NCI-H187 treated with DMSO at 0.1 percent for 48 hours (cell line): ENCODE results near the gene HEPACAM.
"Not testable (repeated sequence)": the region's sequence is repeated elsewhere in the genome, so short reads cannot be mapped to it uniquely, and the experiment has no call there.

Experiments used
- DNase-seq: peaks from one replicate; lab custom pipeline; 2025; lab: John Stamatoyannopoulos, UW

The HEPACAM gene, protein sequence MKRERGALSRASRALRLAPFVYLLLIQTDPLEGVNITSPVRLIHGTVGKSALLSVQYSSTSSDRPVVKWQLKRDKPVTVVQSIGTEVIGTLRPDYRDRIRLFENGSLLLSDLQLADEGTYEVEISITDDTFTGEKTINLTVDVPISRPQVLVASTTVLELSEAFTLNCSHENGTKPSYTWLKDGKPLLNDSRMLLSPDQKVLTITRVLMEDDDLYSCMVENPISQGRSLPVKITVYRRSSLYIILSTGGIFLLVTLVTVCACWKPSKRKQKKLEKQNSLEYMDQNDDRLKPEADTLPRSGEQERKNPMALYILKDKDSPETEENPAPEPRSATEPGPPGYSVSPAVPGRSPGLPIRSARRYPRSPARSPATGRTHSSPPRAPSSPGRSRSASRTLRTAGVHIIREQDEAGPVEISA

DNA sequence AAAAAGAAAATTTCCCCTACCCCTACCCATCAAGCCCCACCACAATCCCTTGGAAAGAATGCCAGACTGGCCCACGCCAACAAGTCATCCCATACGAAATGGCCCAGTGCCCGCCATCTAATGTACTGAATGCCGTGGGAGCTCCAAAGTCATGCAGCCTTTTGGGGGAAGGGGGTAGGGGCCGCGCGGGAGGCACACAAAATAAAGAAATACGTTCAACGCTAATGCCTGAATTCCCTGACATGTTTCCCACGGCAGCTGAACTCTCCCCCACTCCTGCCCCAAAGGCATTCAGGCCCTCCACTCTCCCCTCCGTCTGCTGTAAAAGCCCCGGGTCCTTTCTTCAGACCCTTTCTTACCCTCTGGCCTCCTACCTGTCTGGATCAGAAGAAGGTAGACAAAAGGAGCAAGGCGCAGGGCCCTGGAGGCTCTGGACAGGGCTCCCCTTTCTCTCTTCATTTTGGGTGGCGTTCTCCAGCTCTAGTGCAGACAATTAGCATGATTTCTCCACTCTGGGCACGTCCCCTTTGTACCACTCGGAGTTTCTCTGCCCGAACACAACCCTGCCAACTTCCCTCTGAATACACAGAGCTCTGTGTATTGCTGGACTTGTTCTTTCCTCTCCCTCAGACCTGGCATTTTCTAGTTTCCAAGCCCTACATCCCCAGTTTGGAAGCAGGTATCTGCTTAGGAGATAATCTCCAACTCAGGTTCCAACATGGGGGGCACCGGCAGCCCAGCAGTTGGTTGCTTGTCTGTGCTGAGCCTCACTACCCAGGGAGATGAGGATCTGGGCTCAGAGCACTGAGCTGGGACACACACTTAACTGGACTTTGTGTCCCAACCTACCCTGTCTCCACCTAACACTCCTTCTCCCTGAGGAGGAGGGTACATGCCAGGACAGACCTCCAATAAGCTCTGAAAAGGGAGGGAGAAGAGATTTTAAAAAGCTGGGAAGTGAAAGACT, at the start of gene HEPACAM:
TSS of gene HEPACAM (minus strand) at position 500 of the 967 bp plus-strand sequence. CDS start at position 459, 41 bp downstream.
- no peak for DNase-seq

DNA sequence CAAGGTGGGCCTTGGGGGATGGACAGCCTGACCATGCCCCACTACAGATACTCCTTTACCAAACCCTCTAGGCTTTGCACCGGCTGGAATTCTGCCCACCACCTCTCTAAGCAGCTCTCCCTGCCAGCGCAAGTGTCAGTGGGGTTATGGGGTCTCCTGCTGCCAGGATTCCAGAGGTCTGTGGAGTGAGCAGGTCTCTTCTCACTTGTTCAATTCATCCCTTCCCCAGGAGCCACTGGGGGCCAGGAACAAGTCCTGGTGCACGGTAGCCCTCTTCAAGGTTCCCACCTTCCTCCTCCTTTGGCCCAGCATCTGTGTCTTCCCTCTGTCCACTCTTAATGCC, 48.6 kb upstream of the HEPACAM start:
- no peak for DNase-seq

DNA sequence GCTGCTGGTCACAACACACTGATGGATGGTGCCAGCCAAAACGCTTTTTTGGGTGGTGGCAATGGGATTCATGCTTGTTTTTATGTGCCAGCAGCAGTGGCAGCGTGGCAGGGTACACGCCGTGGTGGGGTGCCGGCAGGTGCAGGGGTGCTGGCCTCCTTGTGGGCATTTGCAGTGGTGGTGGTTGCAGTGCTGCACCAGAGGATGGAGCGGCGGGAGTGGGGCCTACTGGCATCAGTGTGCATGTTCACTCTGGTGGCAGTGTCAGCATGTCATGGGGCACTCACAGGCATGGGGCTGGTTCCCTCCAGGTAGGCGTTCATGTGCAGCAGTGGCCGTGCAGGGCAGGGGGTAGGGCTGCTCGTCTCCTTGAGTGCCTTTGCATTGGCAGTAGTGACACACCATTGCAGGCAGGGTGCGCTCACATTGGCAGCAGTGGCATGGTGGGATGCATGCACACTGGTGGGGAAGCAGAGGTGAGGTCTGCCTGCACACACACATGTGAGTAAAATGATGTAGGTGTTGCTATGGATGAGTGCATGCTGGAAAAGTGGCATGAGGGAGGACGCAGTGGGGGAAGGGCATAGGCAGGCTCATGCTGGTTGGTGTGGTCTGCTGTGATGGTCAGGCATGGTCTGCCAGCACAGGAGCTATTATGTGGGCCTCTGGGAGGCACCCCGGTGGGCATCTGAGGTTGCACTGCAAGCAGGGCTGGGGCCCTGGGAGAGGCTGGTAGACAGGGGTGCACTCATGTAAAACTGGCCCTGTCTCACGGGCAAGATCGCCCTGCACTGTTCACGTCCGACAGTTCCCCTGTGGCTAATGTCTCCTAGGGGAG, 48.0 kb upstream of the HEPACAM start:
- DNase-seq = no peak

DNA sequence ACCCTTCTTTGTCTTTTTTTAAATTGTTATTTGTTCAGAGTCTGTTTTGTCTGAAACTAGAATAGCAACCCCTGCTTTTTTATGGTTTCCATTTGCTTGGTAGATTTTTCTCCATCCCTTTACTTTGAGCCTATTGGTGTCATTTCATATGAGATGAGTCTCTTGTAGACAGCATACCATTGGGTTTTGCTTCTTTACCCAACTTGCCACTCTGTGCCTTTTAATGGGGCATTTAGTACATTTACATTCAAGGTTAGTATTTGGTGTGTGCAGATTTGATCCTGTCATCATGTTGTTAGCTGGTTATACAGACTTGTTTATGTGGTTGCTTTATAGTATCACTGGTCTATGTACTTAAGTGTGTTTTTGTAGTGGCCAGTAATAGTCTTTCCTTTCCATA, 46.2 kb upstream of the HEPACAM start:
- DNase-seq = no peak

DNA sequence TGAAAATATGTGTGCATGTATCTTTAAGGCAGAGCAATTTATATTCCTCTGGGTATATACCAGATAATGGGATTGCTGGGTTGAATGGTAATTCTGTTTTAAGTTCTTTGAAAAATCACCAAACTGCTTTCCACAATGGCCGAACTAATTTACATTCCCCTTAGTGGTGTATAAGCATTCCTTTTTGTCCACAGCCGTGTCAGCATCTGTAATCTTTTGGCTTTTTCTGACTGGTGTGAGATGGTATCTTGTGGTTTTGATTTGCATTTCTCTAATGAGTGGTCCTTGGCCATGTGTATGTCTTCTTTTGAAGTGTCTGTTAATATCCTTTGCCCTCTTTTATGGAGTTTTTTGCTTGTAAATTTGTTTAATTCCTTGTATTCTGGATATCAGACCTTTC, 42.5 kb upstream of the HEPACAM start:
- DNase-seq = no peak

DNA sequence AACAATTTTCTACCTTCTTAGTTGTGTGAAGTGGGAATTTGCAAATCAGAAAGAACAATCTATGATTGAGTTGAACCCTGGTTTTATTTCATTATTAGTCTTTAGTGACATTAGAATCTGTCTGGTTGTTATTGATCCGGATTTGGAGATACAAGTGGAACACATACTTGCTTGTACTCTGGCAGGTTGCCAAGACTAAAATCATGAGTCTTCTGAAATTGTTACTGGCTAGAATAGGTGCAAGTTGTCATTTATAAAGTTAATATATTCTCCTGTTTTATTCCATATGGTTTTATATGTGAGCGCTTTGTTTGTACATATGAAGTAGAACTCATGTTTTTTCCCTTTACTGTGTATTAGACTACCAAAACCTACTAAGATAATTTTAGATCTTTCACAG, 41.2 kb upstream of the HEPACAM start:
- DNase-seq = no peak

DNA sequence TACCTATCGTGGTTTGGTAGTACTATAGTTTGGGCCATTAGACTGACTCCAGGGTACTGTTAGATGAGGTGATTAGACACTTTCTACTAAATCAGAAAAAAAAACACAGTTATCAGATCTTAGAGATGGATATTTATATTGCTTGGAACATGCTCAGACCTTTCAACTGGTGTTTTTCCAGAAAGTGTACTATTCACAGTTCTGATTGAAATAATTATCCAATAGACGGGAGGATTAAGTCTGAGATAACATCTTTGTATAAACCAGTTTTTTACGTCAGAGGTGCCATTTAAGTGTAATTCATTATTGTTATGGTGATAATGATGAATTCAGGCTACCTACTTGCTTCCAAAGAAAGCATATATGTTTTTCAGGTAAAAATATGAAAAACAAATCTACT, 40.7 kb upstream of the HEPACAM start:
- DNase-seq = no peak

DNA sequence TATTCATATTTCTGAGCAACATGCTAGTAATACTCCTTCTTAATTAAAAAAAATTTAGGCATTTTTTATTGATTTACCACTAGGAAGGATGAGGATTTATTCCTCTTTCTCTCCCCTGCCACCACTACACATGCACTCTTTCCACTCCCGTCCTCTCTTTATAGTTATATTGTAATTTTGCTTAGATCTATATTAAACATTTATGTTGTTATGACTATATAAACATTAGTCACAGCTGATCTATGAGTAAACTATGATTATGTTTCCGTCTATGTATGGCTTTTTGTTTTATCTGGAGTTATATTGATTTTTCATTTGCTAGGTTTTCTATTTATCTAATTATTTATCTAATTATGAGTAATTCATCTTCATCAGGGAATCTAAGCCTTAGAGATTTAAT, 36.0 kb upstream of the HEPACAM start:
- no peak for DNase-seq

DNA sequence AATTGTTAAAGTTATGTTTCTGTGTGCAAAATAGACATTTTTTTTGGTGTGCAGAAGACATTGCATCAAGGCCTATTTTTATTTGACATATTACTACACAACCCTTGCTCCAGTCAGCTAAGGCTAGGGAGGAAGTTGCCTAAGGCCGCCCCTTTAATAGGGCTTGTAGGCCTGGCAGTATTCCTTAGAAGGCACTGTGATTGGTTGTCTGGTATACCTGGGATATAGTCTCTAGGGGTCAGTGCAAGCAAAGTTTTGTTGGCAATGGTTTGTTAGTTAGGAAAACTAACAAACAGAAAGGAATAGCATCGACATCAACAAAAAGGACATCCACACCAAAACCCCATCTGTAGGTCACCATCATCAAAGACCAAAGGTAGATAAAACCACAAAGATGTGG, 35.1 kb upstream of the HEPACAM start:
- DNase-seq = no peak

DNA sequence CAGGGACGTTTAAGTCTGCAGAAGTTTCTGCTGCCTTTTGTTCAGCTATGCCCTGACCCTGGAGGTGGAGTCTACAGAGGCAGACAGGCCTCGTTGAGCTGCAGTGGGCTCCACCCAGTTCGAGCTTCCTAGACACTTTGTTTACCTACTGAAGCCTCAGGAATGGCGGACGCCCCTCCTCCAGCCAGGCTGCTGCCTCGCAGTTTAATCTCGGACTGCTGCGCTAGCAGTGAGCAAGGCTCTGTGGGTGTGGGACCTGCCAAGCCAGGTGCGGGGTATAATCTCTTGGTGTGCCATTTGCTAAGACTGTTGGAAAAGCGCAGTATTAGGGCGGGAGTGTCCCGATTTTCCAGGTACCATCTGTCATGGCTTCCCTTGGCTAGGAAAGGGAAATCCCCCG, 32.4 kb upstream of the HEPACAM start:
- DNase-seq = not testable (repeated sequence)

DNA sequence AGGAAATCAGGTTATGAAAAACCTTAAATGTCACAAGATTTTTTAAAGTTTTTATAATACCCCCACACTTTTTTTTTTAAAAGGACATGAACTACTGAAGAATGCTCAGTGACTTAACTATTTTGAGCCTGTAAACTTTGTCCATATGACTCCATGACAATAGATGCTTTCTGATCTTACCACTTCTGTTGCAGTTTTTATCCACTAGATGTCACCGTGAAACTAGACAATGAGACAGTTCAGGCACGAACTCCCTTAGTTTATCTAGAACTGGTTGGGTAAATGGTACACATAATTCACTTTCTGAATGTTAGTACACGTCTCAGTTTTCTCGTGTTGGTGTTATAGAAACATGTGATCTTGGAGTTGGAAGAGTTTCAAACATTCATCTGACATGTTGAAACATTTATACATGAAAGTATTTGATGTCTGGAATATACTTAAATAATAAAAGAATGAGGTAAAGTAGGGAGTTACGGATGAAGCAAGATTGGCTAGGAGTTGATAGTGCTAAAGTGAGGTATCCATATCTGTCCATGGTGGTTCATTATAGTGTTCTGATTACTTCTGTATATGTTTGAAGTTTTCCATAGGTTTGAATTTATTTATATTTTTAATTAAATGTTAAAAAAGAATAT, 26.2 kb upstream of the HEPACAM start:
- no peak for DNase-seq

DNA sequence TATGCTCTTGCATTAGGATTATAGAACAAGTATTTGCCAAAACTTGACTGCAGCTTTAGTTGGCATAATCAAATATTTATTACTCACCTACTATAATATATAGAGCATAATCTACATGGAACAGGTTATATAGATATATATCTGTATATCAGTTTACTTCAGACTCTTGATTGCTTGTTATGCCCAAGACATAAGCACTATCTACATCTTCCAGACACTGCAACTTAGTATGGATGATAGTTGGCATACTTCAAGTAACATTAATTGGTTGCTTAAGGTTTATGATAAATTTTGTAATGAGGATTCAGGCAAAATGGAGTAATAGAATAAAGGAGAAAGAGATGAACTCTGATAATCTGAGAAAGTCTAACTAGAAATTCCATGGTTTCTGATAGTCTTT, 19.2 kb upstream of the HEPACAM start:
- DNase-seq = no peak

DNA sequence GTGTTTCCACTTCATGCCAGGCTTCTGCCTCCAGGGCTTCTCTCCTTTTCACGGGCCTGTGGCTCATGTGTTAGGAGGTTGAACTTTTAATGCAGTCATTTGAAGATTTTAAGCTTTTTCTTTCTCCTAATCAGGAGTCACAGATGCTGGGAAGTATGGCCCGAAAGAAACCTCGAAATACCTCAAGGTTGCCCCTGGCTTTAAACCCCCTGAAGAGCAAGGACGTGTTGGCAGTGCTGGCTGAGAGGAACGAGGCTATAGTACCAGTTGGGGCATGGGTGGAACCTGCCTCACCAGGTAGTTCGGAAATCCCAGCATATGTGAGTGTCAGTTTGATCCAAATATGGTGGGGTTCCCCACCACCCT, 18.7 kb upstream of the HEPACAM start:
- no peak for DNase-seq

DNA sequence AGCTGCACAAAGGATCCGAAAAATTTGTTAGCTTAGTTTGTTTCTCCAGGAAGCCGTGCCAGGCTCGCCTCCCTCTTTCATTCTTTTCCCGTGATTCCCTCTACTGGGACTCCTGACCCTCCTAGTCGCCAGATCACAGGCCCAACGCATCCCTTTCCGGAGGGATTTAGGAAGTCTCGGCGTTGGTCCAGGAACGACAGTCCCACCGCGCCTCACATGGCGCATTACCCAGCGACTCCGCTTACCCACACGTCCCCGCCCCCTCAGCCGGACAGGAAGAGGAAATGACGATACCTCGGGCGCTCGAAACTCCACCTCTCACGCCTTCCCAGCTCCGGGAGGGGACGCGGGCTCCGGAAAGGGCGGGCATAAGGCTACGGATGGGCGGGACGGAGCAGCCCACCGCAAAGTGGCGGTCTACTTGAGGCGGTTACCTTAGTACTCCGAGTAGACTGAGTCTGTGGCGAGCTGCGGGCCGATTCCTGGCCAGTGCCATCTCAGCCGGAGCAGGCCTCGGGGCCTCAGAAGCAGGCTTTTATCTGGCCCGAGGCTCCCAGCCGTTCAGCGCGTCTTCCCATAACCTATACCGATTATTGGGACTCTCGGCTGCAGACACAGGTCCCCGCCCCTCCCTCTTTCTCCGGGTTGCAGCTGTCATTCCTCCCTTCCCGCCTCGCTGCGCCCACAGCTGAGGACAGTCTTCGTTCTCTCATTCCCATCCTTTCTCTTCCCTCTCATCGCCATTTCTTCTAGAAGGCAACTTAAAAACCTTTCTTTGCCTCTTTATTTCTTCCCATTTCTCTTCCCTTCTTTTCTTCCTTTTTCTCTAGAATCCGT, 18.1 kb upstream of the HEPACAM start, which contains the start of gene CCDC15:
TSS of gene CCDC15 (plus strand) at position 450 of the 837 bp plus-strand sequence. CDS start 531 bp downstream, outside the sequence.
- DNase-seq = peak; percentile 84

DNA sequence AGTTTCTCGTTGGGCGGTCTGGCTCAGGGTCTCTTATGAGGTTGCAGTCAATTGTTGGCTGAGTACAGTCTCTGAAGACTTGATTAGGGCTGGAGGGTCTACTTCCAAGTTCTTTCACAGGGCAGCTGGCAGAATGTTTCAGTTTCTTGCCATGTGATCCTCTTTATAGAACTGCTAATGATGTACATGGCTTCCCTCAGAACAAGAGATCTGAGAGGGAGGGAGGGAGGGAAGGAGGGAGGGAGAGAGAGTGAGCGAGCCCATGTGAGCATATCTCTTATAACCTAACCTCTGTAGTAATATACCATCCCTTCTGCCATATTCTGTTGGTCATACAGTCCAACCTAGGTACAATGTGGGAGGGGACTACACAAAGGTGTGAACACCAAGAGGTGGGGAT, 15.5 kb upstream of the HEPACAM start:
- DNase-seq = no peak

DNA sequence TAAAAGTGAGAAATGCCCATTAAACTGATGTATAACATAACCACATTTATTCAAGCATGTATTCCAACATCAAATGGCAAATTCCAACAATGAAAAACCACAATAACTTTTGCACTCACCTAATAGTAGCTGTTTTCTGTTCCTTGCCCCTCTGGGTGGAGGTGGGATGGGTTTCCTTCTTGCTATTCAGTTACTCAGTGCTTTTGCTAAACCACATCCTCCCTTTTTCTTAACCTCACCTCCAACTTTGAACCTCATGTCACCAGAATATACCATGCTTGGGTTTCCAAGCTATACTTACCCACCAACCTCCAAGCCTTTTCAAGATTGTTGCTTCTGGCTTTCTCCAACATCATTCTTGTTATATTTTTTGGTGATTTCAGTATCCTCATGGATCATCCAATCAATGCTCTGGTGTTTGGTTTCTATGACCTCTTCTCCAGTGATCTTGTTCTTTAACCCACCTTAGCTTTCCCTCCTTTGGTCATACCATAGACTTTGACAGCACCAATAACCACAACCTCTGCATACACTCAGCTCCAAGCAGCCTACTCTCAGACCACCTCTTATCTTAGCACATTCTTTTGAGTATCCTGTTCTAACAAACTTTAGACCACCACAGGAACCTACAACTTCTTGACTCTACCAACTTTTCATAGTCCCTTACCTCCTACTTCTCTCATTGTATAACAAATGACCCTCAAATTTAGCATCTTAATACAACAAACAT, 14.9 kb upstream of the HEPACAM start:
- DNase-seq = no peak

DNA sequence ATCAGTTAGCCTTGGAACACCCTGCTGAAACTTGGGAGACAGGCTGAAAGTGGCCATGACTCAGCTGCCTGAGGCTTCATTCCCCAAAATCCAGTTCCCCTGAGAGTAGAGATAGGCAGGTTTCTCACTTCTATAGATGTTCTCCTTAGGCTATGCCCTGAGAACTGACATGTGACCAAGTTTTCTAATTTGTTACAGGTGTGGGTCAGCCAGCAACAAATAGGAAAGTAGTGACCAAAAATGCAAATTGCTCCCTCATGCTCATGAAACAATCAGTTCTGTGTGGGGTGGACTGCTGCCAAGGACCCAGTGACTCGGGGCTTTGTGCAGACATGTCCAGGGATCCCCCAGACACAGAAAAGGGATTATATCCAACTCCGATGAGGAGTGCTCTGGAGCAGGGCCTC, 10.9 kb upstream of the HEPACAM start:
- DNase-seq = no peak

DNA sequence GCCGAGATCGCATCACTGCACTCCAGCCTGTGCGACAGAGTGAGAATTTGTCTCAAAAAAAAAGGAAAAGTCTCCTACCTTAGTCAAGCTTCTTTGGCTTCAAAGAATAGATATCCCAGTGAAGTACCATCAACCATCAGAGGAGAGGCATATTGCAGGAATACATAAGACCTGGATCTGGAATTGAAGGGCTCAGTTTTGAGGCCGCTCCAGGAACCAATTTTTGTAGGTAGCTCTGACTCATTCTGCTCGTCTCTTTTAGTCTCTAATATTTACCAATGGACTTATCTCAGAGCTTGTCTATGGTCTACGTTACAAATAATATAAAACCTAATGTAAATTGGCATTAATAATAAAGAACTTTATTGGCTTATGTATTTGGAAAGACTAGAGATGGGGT, 10.0 kb upstream of the HEPACAM start:
- no peak for DNase-seq

DNA sequence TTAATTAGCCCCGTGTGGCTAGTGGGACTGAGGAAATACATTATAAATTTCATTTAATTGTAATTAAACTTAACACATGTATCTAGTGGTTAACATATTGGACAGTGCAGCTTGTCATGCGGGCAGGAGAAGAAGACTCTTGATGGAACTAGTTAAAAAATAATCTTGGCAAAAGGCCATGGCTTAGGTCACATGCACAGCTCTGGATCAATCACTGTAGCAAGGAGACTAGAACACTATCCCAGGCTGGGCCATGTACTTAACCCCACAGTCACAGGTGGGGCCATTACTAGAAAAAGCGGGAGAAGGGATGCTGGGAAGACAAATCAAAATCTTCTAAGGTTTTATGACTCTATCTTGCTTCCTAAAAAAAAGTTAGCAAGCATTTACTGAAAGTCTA, 8.7 kb upstream of the HEPACAM start:
- no peak for DNase-seq

DNA sequence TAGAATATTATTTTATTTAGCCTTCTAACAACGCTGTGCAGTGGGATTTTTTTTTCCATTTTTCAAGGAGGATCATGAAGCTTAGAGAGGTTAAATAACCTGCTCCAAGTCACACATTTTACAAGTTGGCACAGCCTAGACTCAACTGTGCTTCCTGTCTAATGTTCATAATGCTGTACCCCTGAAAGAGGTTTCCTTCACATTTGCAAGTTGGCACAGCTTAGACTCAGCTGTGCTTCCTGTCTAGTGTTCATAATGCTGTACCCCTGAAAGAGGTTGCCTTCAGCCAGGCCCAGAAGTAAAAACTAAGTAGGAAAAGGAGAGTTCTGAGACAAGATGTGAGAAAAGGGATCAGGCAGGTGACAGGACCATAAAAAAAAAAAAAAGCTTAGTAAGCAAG, 7.9 kb upstream of the HEPACAM start:
- no peak for DNase-seq
